Neural cell (in vitro differentiated cells): ENCODE results near the gene KIZ. TPM values are rescaled to one million over a fixed set of nuclear protein-coding genes. Genes with fewer than 3 reads are reported as not detected.

Source experiments
- H2AFZ ChIP-seq: fragments of 200-600, 300-800 bp; sonication (generic), shearing (Covaris generic); 2 replicates; pipeline ENCODE4 v1.6.0; 2014; ENCODE audit warnings: low read depth, mild to moderate bottlenecking, antibody characterized with exemption, low read length, moderate library complexity
- H3F3A ChIP-seq: fragments of 200-600 bp; shearing (Covaris generic); 2 replicates; pipeline ENCODE4 v1.6.1; 2016; ENCODE audit warnings: mild to moderate bottlenecking, moderate library complexity, mixed read lengths, antibody characterized with exemption, low read length; ENCODE audit not compliant: insufficient read depth, poor library complexity, severe bottlenecking
- H3K27ac ChIP-seq: fragments of 200-600, 300-800 bp; sonication (generic), shearing (Covaris generic); 2 replicates; pipeline ENCODE4 v1.5.1; 2014; ENCODE audit warnings: mild to moderate bottlenecking, low read length, moderate library complexity
- H3K27me3 ChIP-seq: fragments of 300-800, 200-600 bp; sonication (generic), shearing (Covaris generic); 2 replicates; pipeline ENCODE4 v1.6.0; 2014; ENCODE audit warnings: mild to moderate bottlenecking, low read depth, low read length, moderate library complexity; ENCODE audit not compliant: insufficient read depth
- H3K36me3 ChIP-seq: fragments of 300-800, 200-600 bp; sonication (generic), shearing (Covaris generic); 2 replicates; pipeline ENCODE4 v1.5.1; 2014; ENCODE audit warnings: mild to moderate bottlenecking, antibody characterized with exemption, low read length, moderate library complexity; ENCODE audit not compliant: insufficient read depth
- H3K4me2 ChIP-seq: fragments of 300-800, 200-600 bp; sonication (generic), shearing (Covaris generic); 2 replicates; pipeline ENCODE4 v1.6.0; 2014; ENCODE audit warnings: mild to moderate bottlenecking, low read length
- H3K4me3 ChIP-seq: fragments of 300-800, 200-600 bp; sonication (generic), shearing (Covaris generic); 2 replicates; pipeline ENCODE4 v1.5.1; 2014; ENCODE audit warnings: mild to moderate bottlenecking, low read length, moderate library complexity
- H3K79me2 ChIP-seq: fragments of 200-600 bp; shearing (Covaris generic); replicated peaks from 2 replicates; pipeline ENCODE4 v1.6.0; 2014; ENCODE audit warnings: mild to moderate bottlenecking, low read length, moderate library complexity; ENCODE audit not compliant: insufficient read depth
- H3K9ac ChIP-seq: fragments of 300-800, 200-600 bp; sonication (generic), shearing (Covaris generic); 2 replicates; pipeline ENCODE4 v1.6.1; 2016; ENCODE audit warnings: mild to moderate bottlenecking, low read length, mixed read lengths
- H3K9me2 ChIP-seq: fragments of 200-600 bp; shearing (Covaris generic); 2 replicates; pipeline ENCODE4 v1.6.1; 2016; ENCODE audit warnings: mild to moderate bottlenecking, low read length, mixed read lengths; ENCODE audit not compliant: insufficient read depth
- H3K9me3 ChIP-seq: fragments of 200-600, 300-800 bp; sonication (generic), shearing (Covaris generic); 2 replicates; pipeline ENCODE4 v1.6.1; 2016; ENCODE audit warnings: mild to moderate bottlenecking, mixed run types, low read length, moderate library complexity, mixed read lengths
- H4K20me1 ChIP-seq: fragments of 200-600 bp; shearing (Covaris generic); 2 replicates; pipeline ENCODE4 v1.6.1; 2016; ENCODE audit warnings: mild to moderate bottlenecking, mixed run types; ENCODE audit not compliant: insufficient read depth
- EP300 ChIP-seq: fragments of 450-650 bp; conservative IDR thresholded peaks from 2 replicates; pipeline ENCODE4 v1.6.1; 2014; ENCODE audit warnings: antibody characterized with exemption, mild to moderate bottlenecking, moderate library complexity; ENCODE audit not compliant: poor library complexity, severe bottlenecking
- EZH2 ChIP-seq: fragments of 200-600, 300-800 bp; shearing (Covaris generic), sonication (generic); IDR thresholded peaks from 2 replicates; pipeline ENCODE4 v1.6.1; 2014; ENCODE audit warnings: antibody characterized with exemption, low read length, borderline replicate concordance, mild to moderate bottlenecking; ENCODE audit not compliant: insufficient read depth, poor library complexity, severe bottlenecking
- MXI1 ChIP-seq: fragments of 450-650 bp; conservative IDR thresholded peaks from 2 replicates; pipeline ENCODE4 v1.6.1; 2014; ENCODE audit warnings: antibody characterized with exemption, mild to moderate bottlenecking; ENCODE audit not compliant: poor library complexity, severe bottlenecking
- POLR2AphosphoS5 ChIP-seq: IDR thresholded peaks from 2 replicates; pipeline ENCODE4 v1.6.1; 2012
- RAD21 ChIP-seq: fragments of 450-650 bp; conservative IDR thresholded peaks from 2 replicates; pipeline ENCODE4 v1.6.1; 2014; ENCODE audit warnings: antibody characterized with exemption, mild to moderate bottlenecking, moderate library complexity
- SMC3 ChIP-seq: fragments of 450-650 bp; conservative IDR thresholded peaks from 2 replicates; pipeline ENCODE4 v1.6.1; 2014; ENCODE audit warnings: antibody characterized with exemption, mild to moderate bottlenecking, moderate library complexity; ENCODE audit not compliant: poor library complexity
- TAF1 ChIP-seq: IDR thresholded peaks from 2 replicates; pipeline ENCODE4 v1.6.1; 2012; ENCODE audit warnings: low read depth
- polyA plus RNA-seq: library from polyadenylated mRNA; depleted of rRNA; stranded (reverse); fragments of >200 nt; gene quantifications from 2 replicates; pipeline ENCODE4 v1.2.3, GENCODE V29; 2014
- TF ChIP-seq, protein P1 (sequence below): fragments of 450-650 bp; IDR thresholded peaks from 2 replicates; pipeline ENCODE4 v1.5.1; 2014; ENCODE audit warnings: antibody characterized with exemption, mild to moderate bottlenecking, moderate library complexity; ENCODE audit not compliant: poor library complexity, severe bottlenecking
- TF ChIP-seq, protein P2 (sequence below): IDR thresholded peaks from 2 replicates; pipeline ENCODE4 v1.6.1; 2012; ENCODE audit warnings: borderline replicate concordance

The KIZ gene
- polyA plus RNA-seq, 1 donor from 2014 or later = 3.6 TPM

DNA sequence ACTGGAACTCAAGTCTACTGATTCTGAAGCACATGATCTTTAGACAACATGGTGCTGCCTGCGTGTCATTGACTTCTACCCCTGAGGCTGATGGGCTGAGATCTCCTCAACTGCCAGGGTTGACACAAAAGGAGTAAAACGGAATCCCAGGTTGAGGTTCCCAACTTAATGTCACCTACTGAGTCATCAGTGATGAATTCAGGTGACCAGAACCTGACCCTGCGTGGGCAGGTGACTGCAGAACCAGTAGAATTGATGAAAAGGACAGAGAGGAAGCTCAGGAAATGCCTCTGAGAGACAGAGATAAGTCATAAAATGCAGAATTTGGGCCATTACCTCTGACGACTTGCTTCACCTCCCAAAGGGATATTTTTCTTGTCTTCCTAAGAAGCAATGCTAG is 7.7 kb upstream of the KIZ start:
- Histone ChIP-seq H3K79me2 (no peaks in the 10 kb centered on the region), H4K20me1 (no peaks in the 10 kb centered on the region), H3K4me2 (no peak overlapping the region), H3K4me3 (no peak overlapping the region), H3F3A (no peaks in the 10 kb centered on the region), H3K9me3 (no peaks in the 10 kb centered on the region), H3K36me3 (no peaks in the 10 kb centered on the region), H3K27me3 (peaks cover 7% of the 10 kb centered on the region), H3K9ac (no peak overlapping the region), H2AFZ (no peak overlapping the region), H3K9me2 (no peaks in the 10 kb centered on the region), H3K27ac (no peak overlapping the region)
- no peak for TF ChIP-seq SMC3
- TF ChIP-seq POLR2AphosphoS5 = no peak
- no peak for TF ChIP-seq EZH2
- TF ChIP-seq MXI1 = no peak
- TF ChIP-seq EP300 = no peak
- no peak for TF ChIP-seq RAD21
- TF ChIP-seq, protein P1, sequence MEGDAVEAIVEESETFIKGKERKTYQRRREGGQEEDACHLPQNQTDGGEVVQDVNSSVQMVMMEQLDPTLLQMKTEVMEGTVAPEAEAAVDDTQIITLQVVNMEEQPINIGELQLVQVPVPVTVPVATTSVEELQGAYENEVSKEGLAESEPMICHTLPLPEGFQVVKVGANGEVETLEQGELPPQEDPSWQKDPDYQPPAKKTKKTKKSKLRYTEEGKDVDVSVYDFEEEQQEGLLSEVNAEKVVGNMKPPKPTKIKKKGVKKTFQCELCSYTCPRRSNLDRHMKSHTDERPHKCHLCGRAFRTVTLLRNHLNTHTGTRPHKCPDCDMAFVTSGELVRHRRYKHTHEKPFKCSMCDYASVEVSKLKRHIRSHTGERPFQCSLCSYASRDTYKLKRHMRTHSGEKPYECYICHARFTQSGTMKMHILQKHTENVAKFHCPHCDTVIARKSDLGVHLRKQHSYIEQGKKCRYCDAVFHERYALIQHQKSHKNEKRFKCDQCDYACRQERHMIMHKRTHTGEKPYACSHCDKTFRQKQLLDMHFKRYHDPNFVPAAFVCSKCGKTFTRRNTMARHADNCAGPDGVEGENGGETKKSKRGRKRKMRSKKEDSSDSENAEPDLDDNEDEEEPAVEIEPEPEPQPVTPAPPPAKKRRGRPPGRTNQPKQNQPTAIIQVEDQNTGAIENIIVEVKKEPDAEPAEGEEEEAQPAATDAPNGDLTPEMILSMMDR = no peak
- no peak for TF ChIP-seq TAF1
- TF ChIP-seq, protein P2, sequence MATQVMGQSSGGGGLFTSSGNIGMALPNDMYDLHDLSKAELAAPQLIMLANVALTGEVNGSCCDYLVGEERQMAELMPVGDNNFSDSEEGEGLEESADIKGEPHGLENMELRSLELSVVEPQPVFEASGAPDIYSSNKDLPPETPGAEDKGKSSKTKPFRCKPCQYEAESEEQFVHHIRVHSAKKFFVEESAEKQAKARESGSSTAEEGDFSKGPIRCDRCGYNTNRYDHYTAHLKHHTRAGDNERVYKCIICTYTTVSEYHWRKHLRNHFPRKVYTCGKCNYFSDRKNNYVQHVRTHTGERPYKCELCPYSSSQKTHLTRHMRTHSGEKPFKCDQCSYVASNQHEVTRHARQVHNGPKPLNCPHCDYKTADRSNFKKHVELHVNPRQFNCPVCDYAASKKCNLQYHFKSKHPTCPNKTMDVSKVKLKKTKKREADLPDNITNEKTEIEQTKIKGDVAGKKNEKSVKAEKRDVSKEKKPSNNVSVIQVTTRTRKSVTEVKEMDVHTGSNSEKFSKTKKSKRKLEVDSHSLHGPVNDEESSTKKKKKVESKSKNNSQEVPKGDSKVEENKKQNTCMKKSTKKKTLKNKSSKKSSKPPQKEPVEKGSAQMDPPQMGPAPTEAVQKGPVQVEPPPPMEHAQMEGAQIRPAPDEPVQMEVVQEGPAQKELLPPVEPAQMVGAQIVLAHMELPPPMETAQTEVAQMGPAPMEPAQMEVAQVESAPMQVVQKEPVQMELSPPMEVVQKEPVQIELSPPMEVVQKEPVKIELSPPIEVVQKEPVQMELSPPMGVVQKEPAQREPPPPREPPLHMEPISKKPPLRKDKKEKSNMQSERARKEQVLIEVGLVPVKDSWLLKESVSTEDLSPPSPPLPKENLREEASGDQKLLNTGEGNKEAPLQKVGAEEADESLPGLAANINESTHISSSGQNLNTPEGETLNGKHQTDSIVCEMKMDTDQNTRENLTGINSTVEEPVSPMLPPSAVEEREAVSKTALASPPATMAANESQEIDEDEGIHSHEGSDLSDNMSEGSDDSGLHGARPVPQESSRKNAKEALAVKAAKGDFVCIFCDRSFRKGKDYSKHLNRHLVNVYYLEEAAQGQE = no peak

DNA sequence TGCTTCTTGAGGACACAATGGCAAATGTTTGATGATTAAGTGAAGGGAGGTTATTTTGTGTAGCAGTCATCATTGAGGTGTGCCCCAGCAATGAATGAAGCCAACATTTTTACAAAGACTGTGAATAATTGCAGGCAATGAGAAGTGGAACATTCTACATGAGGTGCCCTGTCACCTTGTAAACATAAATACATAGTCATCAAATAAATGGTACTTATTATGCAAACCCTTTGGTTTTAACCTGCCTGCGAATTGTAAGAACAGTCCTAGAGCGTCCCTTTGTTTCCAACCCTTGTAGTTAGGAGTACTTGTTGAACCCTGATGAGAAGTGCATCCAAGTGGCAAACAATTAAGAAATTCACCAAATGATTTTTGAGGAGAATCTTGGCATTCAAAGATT is 7.1 kb upstream of the KIZ start:
- Histone ChIP-seq H3K9me3 (no peaks in the 10 kb centered on the region), H4K20me1 (no peaks in the 10 kb centered on the region), H3K9me2 (no peaks in the 10 kb centered on the region), H3K9ac (no peak overlapping the region), H3K36me3 (no peaks in the 10 kb centered on the region), H3K4me2 (no peak overlapping the region), H3K4me3 (no peak overlapping the region), H3K79me2 (no peaks in the 10 kb centered on the region), H3K27me3 (peaks cover 7% of the 10 kb centered on the region), H3F3A (no peaks in the 10 kb centered on the region), H2AFZ (no peak overlapping the region), H3K27ac (no peak overlapping the region)
- TF ChIP-seq POLR2AphosphoS5 (no peak), SMC3 (no peak), RAD21 (no peak)
- TF ChIP-seq, protein P2 = no peak
